Measurements from ENCODE around the gene ANKRD16. TPM values are rescaled to one million over a fixed set of nuclear protein-coding genes. Genes with fewer than 3 reads are reported as not detected.
A peak's percentile ranks its signal among the peaks of the same experiment; 100 is the strongest.

The ANKRD16 gene
- total RNA-seq, 1 donor from 2014 or later = 9.2 TPM

GRCh38 chr10:5832946-5833345 lies 56.7 kb downstream of the ANKRD16 start:
- intact Hi-C loops (cut with micrococcal nuclease) = no loop called here
- peaks cover 21% of the 10 kb centered on the region for H3K4me1 Mint-ChIP-seq
- no peak for TF ChIP-seq CTCF (IDR thresholded peaks at IDR 0.05)
- H3K27me3 Mint-ChIP-seq = no peaks in the 10 kb centered on the region
- no peaks in the 10 kb centered on the region for H3K36me3 Mint-ChIP-seq (ENCODE audit: low read depth)
- no peak overlapping the region for H3K27ac Mint-ChIP-seq
- H3K4me3 Mint-ChIP-seq = no peak overlapping the region
- DNase-seq (no peak), ATAC-seq (ENCODE audit: low read depth) (no peak)
- ChIA-PET CTCF (no interaction called here), POLR2A (interaction anchor here (0.7 to 5.5 kb wide), 3 partner anchors 9 to 19 kb away, joined by 5 to 60 read pairs (median 9); partner anchors contain the start of gene GDI2)
- H3K9me3 Mint-ChIP-seq = no peaks in the 10 kb centered on the region

- H3K27ac Mint-ChIP-seq = no peak overlapping the region
- no peak for TF ChIP-seq CTCF (IDR thresholded peaks at IDR 0.05)
- H3K9me3 Mint-ChIP-seq = no peaks in the 10 kb centered on the region
- intact Hi-C loops (cut with micrococcal nuclease) = no loop called here
- no peaks in the 10 kb centered on the region for H3K36me3 Mint-ChIP-seq (ENCODE audit: low read depth)
- ChIA-PET CTCF (interaction anchor here (1.2 kb wide), 1 partner anchor 42 kb away, joined by 3 read pairs; no protein-coding TSS in a partner anchor), POLR2A (interaction anchor here (1.3 to 5.5 kb wide), 6 partner anchors 11 to 46 kb away, joined by 3 to 60 read pairs (median 15); partner anchors contain the start of gene GDI2)
- H3K4me1 Mint-ChIP-seq = peaks cover 17% of the 10 kb centered on the region
- no peaks in the 10 kb centered on the region for H3K27me3 Mint-ChIP-seq
- H3K4me3 Mint-ChIP-seq = no peak overlapping the region
- no peak for DNase-seq
- no peak for ATAC-seq (ENCODE audit: low read depth)
Measured at GRCh38 chr10:5831446-5831782, 58.3 kb downstream of the ANKRD16 start.

GRCh38 chr10:5830629-5831445 lies 58.9 kb downstream of the ANKRD16 start:
- POLR2A ChIA-PET = interaction anchor here (1.0 to 5.5 kb wide), 9 partner anchors 11 to 59 kb away, joined by 3 to 60 read pairs (median 10); partner anchors contain the start of genes ANKRD16, FBH1 and GDI2
- peak; percentile 81 for ATAC-seq (ENCODE audit: low read depth)

GRCh38 chr10:5829267-5829666 lies 60.4 kb downstream of the ANKRD16 start:
- no peaks in the 10 kb centered on the region for H3K27me3 Mint-ChIP-seq
- no peak for ATAC-seq (ENCODE audit: low read depth)
- intact Hi-C loops (cut with micrococcal nuclease) = no loop called here
- no peak for TF ChIP-seq CTCF (IDR thresholded peaks at IDR 0.05)
- ChIA-PET POLR2A (interaction anchor here (3.3 to 5.5 kb wide), 2 partner anchors 10 to 13 kb away, joined by 35 to 60 read pairs; no protein-coding TSS in a partner anchor), CTCF (interaction anchor here (1.2 kb wide), 1 partner anchor 10 kb away, joined by 3 read pairs; no protein-coding TSS in a partner anchor)
- peaks cover 13% of the 10 kb centered on the region for H3K4me1 Mint-ChIP-seq
- no peaks in the 10 kb centered on the region for H3K36me3 Mint-ChIP-seq (ENCODE audit: low read depth)
- no peak for DNase-seq
- H3K9me3 Mint-ChIP-seq = no peaks in the 10 kb centered on the region
- H3K27ac Mint-ChIP-seq = no peak overlapping the region
- no peak overlapping the region for H3K4me3 Mint-ChIP-seq

More at GRCh38 chr10:5830629-5831445, 58.9 kb downstream of the ANKRD16 start:
- DNase-seq = no peak
- peak overlapping the region; percentile 63 for H3K27ac Mint-ChIP-seq
- no peak overlapping the region for H3K4me3 Mint-ChIP-seq
- CTCF ChIA-PET = interaction anchor here (1.2 kb wide), 2 partner anchors 12 to 42 kb away, joined by 3 read pairs; no protein-coding TSS in a partner anchor
- H3K4me1 Mint-ChIP-seq = peaks cover 14% of the 10 kb centered on the region
- no peaks in the 10 kb centered on the region for H3K9me3 Mint-ChIP-seq
- H3K36me3 Mint-ChIP-seq (ENCODE audit: low read depth) = no peaks in the 10 kb centered on the region
- no peak for TF ChIP-seq CTCF (IDR thresholded peaks at IDR 0.05)
- intact Hi-C loops (cut with micrococcal nuclease) = loop anchor here (1.0 kb wide), 2 partner anchors 9 to 12 kb away; no protein-coding TSS in a partner anchor
- no peaks in the 10 kb centered on the region for H3K27me3 Mint-ChIP-seq

GRCh38 chr10:5828725-5829124 lies 61.0 kb downstream of the ANKRD16 start:
- peaks cover 13% of the 10 kb centered on the region for H3K4me1 Mint-ChIP-seq

More at GRCh38 chr10:5828725-5829124, 61.0 kb downstream of the ANKRD16 start:
- DNase-seq (no peak), ATAC-seq (ENCODE audit: low read depth) (no peak)
- intact Hi-C loops (cut with micrococcal nuclease) = no loop called here
- H3K27ac Mint-ChIP-seq = no peak overlapping the region
- no peaks in the 10 kb centered on the region for H3K27me3 Mint-ChIP-seq
- H3K9me3 Mint-ChIP-seq = no peaks in the 10 kb centered on the region
- no peaks in the 10 kb centered on the region for H3K36me3 Mint-ChIP-seq (ENCODE audit: low read depth)
- POLR2A ChIA-PET = interaction anchor here (3.3 to 5.5 kb wide), 2 partner anchors 10 to 14 kb away, joined by 35 to 60 read pairs; no protein-coding TSS in a partner anchor
- H3K4me3 Mint-ChIP-seq = no peak overlapping the region
- TF ChIP-seq CTCF (IDR thresholded peaks at IDR 0.05) = no peak
- CTCF ChIA-PET = no interaction called here

Data from activated B cell treated with CpG ODN at 0.5 μM for 24 hours (primary cell).